Measurements from ENCODE around the gene VAMP8. TPM values are rescaled to one million over a fixed set of nuclear protein-coding genes. Genes with fewer than 3 reads are reported as not detected.

The VAMP8 gene
- total RNA-seq, 6 experiments from 2014 or later: 0.31 to 0.46 (median 0.35) TPM; not detected in 2

DNA sequence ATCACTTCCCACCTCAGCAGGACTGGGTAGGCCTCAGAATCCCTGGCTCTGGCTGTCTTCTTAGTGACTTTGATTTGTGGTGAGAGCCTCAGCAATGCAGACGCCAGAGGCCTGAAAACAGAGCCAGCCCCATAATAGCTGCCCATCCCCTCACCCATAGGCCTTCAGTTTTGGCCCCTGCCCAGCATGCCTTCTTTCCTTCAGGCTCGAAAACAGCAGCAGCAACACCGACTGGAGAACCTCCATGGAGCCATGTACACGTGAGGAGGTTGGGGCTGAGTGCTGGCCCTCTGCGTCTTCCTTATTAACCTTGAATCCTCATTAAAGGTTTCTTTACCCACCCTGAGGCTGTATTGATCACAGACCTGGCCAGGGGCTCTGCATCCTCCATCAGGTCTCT is 19.9 kb downstream of the VAMP8 start:
- peak overlapping the region; percentile 96 for H3K4me3 Mint-ChIP-seq
- no peak overlapping the region for H3K27ac Mint-ChIP-seq
- no peaks in the 10 kb centered on the region for H3K36me3 Mint-ChIP-seq (ENCODE audit: low read depth)
- no peak for DNase-seq
- peaks cover 33% of the 10 kb centered on the region for H3K4me1 Mint-ChIP-seq (ENCODE audit: low read depth)
- H3K27me3 Mint-ChIP-seq (ENCODE audit: insufficient read depth): peaks cover 2% of the 10 kb centered on the region; the same call in 1 of the 2 replicates
- TF ChIP-seq, protein P1, sequence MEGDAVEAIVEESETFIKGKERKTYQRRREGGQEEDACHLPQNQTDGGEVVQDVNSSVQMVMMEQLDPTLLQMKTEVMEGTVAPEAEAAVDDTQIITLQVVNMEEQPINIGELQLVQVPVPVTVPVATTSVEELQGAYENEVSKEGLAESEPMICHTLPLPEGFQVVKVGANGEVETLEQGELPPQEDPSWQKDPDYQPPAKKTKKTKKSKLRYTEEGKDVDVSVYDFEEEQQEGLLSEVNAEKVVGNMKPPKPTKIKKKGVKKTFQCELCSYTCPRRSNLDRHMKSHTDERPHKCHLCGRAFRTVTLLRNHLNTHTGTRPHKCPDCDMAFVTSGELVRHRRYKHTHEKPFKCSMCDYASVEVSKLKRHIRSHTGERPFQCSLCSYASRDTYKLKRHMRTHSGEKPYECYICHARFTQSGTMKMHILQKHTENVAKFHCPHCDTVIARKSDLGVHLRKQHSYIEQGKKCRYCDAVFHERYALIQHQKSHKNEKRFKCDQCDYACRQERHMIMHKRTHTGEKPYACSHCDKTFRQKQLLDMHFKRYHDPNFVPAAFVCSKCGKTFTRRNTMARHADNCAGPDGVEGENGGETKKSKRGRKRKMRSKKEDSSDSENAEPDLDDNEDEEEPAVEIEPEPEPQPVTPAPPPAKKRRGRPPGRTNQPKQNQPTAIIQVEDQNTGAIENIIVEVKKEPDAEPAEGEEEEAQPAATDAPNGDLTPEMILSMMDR (IDR thresholded peaks at IDR 0.05): no peak
- no peaks in the 10 kb centered on the region for H3K9me3 Mint-ChIP-seq

DNA sequence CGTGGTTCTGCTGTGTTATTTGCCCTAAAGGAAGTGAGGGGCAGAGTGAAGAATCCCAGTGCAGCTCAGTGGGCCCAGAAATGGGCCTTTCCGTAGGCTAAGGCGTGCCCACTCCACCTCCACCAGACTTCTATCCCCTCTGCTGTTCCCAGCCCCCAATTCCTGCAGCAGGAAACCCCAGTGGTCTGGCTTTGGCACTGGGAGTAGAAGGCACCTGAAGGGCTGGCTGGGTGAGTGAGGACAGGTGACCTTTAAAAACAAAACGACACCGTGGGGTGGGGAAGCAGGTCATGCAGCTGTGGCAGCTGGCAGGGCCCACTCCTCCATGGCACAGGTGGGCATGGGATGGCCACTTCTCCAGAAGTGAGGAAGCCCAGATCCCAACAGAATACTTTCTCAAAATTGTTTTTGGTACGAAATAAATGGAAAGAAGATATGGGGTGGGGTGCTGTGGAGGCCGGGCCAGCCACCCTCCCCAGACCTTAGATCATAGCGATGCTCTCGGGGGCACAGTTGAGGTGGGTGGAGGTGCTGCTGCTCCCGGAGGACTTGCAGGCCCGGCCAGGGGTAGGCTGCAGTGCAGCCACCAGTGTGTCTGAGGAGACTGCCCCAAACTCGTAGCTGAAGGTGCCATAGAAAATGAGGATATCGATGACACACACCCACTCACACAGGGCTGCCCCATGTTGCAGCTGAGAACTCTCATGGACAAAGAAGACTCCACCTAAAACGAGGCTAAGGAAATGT is 21.4 kb downstream of the VAMP8 start:
- no peaks in the 10 kb centered on the region for H3K36me3 Mint-ChIP-seq (ENCODE audit: low read depth)
- H3K9me3 Mint-ChIP-seq: no peaks in the 10 kb centered on the region
- H3K27me3 Mint-ChIP-seq (ENCODE audit: insufficient read depth): peaks cover 4% of the 10 kb centered on the region
- no peak overlapping the region for H3K4me3 Mint-ChIP-seq
- no peak overlapping the region for H3K27ac Mint-ChIP-seq
- DNase-seq: no peak
- H3K4me1 Mint-ChIP-seq (ENCODE audit: low read depth): peaks cover 41% of the 10 kb centered on the region
- TF ChIP-seq, protein P1 (IDR thresholded peaks at IDR 0.05): no peak

DNA sequence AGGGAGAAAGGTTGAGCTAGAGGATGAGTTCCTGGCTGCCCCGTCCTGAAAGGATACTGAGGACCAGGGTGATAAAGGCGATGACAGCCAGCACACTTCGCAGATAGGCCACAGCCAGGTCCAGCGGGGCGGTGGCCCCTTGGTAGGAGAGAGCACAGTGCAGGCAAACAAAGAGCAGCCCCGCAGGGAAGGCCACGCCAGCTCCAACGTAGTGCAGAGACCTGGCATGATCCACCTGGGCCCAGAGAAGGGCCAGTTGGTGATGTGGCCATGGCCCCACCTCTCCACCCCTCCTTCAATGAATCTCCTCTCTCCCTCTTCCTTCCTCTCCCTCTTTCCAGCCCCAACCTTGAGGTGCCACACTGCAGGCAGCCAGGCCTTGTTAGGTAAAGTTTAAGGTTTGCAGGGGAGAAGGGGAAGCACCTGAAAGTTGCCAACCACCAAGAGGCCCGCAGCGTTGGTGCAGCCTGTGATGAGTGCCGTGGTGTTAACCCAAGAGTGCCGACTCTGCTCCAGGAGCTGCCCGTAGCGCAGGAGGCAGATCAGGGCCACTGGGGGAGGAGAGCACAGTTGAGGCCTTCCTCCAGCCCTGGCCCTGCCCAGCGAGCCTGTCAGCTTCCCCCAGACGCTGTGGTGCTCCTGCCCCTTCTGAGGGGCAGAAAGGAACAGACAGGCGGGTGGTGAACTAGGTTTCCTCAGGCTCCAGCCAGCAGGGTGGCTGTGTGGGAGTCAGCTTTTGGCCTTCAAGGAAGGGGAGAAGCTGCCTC is 22.3 kb downstream of the VAMP8 start:
- Mint-ChIP-seq H3K27ac (no peak overlapping the region), H3K36me3 (ENCODE audit: low read depth) (no peaks in the 10 kb centered on the region), H3K4me1 (ENCODE audit: low read depth) (peaks cover 40% of the 10 kb centered on the region), H3K27me3 (ENCODE audit: insufficient read depth) (peaks cover 4% of the 10 kb centered on the region), H3K4me3 (no peak overlapping the region), H3K9me3 (no peaks in the 10 kb centered on the region)
- DNase-seq: no peak
- TF ChIP-seq, protein P1 (IDR thresholded peaks at IDR 0.05): no peak

DNA sequence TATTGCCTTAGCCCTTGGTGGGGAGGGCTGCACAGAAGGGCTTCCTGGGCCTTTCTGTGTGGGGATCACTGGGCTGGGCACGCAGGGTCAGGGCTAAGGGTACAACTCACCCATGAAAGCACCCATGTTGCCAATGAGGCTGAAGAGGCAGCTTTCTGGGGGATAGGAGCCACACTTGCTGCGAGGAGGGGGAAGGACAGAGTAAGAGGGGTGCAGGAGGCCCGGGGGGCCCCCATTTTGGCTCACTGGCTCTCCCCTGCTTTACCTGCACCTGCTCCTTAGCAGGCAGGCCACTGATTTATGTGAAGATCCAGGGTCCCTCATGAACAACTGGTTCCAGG is 22.8 kb downstream of the VAMP8 start:
- no peak for DNase-seq
- Mint-ChIP-seq H3K9me3 (no peaks in the 10 kb centered on the region), H3K36me3 (ENCODE audit: low read depth) (no peaks in the 10 kb centered on the region), H3K4me3 (no peak overlapping the region), H3K27ac (no peak overlapping the region), H3K27me3 (ENCODE audit: insufficient read depth) (peaks cover 4% of the 10 kb centered on the region), H3K4me1 (ENCODE audit: low read depth) (peaks cover 40% of the 10 kb centered on the region)
- TF ChIP-seq, protein P1 (IDR thresholded peaks at IDR 0.05): no peak

DNA sequence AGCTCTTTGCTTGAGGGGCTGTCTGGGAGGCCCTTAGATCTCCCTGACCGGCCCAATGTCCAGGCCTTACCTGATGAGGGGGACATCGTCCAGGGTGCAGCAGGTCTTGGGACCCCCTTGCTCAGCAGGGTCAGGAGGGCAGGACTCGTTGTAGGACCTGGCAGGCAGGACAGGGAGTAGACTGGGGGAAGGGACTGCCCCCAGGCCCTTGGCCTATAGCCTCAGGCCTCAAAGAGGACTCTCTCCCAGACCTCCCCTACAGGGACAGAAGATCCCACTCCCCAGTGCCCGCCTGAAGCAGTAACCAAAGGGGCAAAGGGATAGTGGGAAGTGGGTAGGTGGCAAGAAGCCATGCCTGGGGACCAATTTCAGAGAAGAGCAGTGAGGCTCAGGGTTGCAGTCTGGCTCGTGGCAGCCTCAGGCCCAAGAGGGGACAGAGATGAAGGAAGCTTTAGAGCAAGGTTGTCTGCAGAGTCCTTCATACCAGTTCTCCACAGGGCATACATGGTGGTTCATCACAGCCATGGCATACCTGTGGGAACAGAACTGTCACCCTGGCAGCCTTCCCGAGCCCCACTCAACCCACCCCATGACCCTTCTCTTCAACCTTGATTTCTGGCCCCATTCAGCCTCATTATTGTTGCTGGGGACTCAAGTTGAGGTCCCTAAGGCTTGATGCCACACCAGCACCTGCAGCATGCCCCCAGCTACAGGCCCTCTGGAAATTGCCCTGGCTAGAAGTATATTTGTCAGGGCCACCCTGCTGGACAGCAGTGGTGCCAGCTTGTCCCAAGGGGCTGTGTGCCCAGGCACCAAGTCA is 23.8 kb downstream of the VAMP8 start:
- H3K27ac Mint-ChIP-seq: no peak overlapping the region
- TF ChIP-seq, protein P1 (IDR thresholded peaks at IDR 0.05): no peak
- peaks cover 49% of the 10 kb centered on the region for H3K4me1 Mint-ChIP-seq (ENCODE audit: low read depth)
- peak overlapping the region; percentile 89 for H3K4me3 Mint-ChIP-seq
- H3K9me3 Mint-ChIP-seq: no peaks in the 10 kb centered on the region
- no peaks in the 10 kb centered on the region for H3K36me3 Mint-ChIP-seq (ENCODE audit: low read depth)
- H3K27me3 Mint-ChIP-seq (ENCODE audit: insufficient read depth): peaks cover 4% of the 10 kb centered on the region
- no peak for DNase-seq
